ENCODE measurements around the gene VASN.

VASN gene

DNA sequence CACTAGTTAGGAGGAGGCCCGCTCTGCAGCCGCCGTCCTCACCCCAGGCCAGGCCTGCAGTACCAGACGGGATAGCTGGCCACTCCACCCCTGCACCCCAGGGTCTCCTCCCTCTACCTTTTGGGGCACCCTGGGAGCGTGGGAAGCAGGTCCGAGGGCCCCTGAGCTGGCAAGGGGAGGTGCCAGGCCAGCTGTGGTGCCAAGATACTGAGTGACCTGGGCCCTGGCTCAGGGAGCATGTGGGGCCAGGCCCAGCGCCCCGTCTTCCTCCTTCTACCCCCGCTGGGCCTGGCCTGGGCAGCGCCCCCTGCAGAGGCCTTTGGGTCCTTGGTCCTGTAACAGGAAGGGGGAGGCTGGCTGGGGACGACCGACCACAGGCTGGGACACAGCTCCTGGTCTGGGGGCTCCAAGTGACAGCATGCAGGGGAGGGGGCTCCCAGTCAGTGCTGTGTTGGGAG lies 33.5 kb upstream of the VASN start:
- TF ChIP-seq CTCF (IDR thresholded peaks at IDR 0.05; ENCODE audit: control insufficient read depth, insufficient read depth, low read depth, low read length, missing control alignments): no peak
- no peak overlapping the region for H3K4me3 ChIP-seq (ENCODE audit: control insufficient read depth, low read depth, low read length)
- no peak for DNase-seq (ENCODE audit: low read depth)

DNA sequence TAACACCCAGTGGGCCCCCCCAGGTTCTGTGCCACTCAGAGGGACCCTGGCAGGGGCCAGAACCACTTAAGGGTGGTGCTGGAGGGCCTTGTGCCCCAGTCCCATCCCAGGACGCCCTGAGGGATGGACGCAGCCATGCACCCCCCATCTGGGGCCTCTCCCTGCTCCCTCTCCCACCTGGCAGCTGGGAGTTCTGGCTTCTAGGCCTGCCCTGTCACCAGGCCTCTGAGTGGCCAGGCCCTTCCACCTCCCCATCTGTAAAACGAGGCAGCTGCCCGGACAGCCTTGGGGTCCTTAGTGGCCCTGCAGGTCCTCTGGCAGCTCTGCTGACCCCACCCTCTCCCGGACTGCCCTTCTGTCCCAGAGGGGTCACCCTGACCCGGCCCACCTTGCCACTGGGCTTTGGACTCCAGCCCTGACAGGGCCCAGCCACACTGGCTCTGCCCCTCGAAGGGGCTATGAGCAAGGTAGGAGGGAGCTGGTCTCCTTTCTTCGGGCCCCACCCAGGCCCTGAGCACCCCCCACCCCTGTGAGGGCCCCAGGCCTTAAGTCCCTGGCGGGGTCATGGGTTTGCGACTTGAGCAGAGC lies 32.8 kb upstream of the VASN start:
- no peak for DNase-seq (ENCODE audit: low read depth)
- no peak overlapping the region for H3K4me3 ChIP-seq (ENCODE audit: control insufficient read depth, low read depth, low read length)
- TF ChIP-seq CTCF (IDR thresholded peaks at IDR 0.05; ENCODE audit: control insufficient read depth, insufficient read depth, low read depth, low read length, missing control alignments): no peak

- no peak for TF ChIP-seq CTCF (IDR thresholded peaks at IDR 0.05; ENCODE audit: control insufficient read depth, insufficient read depth, low read depth, low read length, missing control alignments)
- DNase-seq (ENCODE audit: low read depth): no peak
- H3K4me3 ChIP-seq (ENCODE audit: control insufficient read depth, low read depth, low read length): no peak overlapping the region
Observed at GRCh38 chr16:4339455-4339854, 32.2 kb upstream of the VASN start.

DNA sequence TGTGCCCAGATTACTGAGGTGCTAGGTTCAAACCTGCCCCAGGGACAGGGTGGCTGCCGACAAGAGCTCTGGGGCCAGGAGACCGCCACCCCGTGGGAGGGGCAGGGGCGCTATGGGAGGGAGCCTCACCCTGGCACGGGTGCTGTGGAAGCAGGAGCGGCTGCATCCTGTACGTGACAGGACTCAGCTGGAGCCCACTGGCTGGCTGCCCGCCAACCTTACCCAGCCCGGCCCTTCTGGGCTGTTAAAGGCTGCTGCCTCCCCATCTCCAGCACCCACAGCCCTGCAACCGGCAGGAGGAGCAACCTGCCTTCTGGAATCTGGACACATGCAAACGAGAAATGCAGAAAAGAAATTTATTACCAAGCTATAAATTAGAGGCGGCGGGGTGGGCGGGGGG lies 31.7 kb upstream of the VASN start:
- no peak for TF ChIP-seq CTCF (IDR thresholded peaks at IDR 0.05; ENCODE audit: control insufficient read depth, insufficient read depth, low read depth, low read length, missing control alignments)
- DNase-seq (ENCODE audit: low read depth): no peak

GRCh38 chr16:4340443-4340842 lies 31.2 kb upstream of the VASN start:
- no peak for DNase-seq (ENCODE audit: low read depth)
- TF ChIP-seq CTCF (IDR thresholded peaks at IDR 0.05; ENCODE audit: control insufficient read depth, insufficient read depth, low read depth, low read length, missing control alignments): no peak
- H3K4me3 ChIP-seq (ENCODE audit: control insufficient read depth, low read depth, low read length): no peak overlapping the region

More for the DNA sequence above, 31.7 kb upstream of the VASN start:
- H3K4me3 ChIP-seq (ENCODE audit: control insufficient read depth, low read depth, low read length): no peak overlapping the region

DNA sequence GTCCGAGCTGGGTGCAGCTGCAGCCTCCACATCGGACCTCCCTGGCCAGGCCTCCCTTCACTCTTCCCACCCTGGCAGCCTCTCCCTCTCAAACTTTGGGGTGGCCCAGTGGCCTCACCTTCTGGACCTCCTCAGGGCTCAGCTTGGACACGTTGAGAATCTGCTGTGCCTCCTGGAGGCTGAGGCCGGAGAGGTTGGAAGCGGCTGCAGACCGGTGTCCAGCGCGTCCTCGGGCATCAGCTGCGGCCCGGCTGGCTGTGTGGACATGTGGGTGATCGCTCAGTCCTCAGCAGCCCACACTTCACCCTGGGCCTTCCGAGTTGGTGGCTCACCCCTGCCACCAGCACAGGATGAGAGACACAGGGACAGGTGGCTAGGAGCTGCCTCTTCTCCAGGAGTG lies 30.4 kb upstream of the VASN start:
- no peak overlapping the region for H3K4me3 ChIP-seq (ENCODE audit: control insufficient read depth, low read depth, low read length)
- no peak for TF ChIP-seq CTCF (IDR thresholded peaks at IDR 0.05; ENCODE audit: control insufficient read depth, insufficient read depth, low read depth, low read length, missing control alignments)
- DNase-seq (ENCODE audit: low read depth): no peak

All from AG09309 (cell line).